Renal cortical epithelial cell (primary cell): ENCODE measurements around the gene RBMS3. TPM values are rescaled to one million over a fixed set of nuclear protein-coding genes. Genes with fewer than 3 reads are reported as not detected.
A peak's percentile ranks its signal among the peaks of the same experiment; 100 is the strongest.
"Not testable (repeated sequence)": the region's sequence is repeated elsewhere in the genome, so short reads cannot be mapped to it uniquely, and the experiment has no call there.

ENCODE experiments used
- DNase-seq: peaks from one replicate; pipeline ENCODE4 v3.0.0-alpha.2; 2011; ENCODE audit warnings: low read depth
- total RNA-seq: library from RNA; depleted of rRNA; stranded (reverse); fragments of >200 nt; gene quantifications from 2 replicates; pipeline ENCODE4 v1.2.3, GENCODE V29; 2014

RBMS3 gene
- total RNA-seq, 1 donor from 2014 or later: 26.7 TPM

DNA sequence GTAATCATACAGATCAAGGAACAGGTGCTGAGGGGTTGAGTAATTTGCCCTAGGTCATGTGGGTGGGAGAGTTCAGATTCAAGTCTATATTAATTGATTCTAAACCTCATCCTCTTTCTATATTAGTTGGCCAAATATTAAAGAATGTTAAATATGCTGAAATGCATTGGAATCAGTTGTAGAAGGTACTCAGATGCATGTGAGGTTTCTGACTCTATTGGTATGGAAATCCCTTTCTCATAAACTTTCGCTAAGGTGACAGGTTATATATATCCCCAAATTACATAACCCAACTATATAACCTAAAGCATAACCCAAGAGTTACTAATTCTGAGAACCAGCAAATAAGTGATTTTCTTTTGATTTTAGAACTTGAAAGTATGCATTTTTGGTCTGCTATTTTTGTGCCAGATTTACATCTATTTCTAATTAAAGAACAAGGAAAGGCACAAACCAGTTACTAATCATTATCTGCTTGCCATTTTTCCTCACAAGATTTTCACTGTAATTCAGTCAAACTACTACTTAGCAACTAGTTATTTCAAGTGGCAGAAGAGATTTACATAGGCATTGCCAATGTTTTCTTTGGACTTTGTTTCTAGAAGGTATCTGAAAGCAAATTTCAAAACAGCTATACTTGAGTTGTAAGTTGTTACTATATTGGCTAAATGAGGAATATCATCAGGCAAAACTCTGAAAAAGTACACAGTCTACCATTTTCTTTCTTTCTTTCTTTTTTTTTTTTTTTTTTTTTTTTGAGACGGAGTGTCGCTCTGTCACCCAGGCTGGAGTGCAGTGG, 201.3 kb downstream of the RBMS3 start:
- no peak for DNase-seq

DNA sequence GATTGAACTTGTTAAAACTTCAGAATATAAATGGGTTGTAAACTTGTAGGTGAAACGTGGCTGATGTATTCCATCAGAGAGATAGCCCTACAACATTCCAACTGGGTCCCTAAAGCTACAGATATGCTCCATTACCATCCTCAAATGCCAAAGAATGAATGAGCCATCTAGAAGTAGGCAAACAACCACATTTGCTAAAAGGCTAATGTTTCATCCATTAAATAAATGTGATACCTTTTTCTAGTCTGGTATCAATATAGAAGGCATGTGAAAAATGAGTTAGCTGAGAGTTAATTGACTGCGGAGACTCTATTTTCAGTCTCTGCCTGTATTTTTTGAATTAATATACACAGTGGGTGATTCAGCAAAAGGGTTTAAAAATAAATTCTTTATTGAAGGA, 203.8 kb downstream of the RBMS3 start:
- DNase-seq: peak; percentile 60

DNA sequence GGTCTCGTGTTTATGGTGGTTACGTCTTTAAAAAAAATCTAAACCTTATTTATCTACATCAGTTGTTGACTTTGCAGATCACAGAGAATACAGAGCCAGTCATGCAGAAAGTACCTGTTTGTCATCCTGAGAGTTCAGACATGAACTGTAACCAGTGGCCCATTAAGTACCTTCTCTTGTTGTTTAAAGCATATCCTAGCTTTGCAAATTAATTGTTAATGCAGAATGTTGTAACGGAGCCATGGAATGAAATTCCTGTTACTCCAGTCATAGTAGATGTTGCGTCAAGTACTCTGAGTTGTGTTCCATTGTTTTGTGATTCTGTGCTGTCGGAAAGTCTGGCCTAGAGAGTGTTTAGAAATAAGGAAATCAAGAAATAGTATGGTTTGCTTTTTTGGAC, 205.2 kb downstream of the RBMS3 start:
- DNase-seq: peak; percentile 100

DNA sequence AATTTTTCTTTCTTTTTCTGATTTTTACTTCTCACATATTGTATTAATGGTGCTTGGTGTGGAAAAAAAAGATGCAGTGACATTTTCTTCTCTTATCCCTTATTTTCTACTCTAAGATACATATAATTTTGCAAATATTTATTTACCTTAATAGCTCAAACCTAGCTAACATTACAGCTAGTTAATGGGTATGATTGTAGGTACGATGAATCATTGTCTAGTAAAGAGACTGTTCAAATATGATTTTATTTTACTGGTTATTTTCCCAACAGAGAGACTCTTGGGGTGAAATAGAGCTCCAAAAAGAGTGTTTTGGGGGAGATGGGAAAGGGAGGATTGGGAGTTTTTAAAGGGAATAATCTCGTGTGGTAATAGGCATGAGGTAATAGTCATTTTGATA, 206.0 kb downstream of the RBMS3 start:
- DNase-seq: no peak

DNA sequence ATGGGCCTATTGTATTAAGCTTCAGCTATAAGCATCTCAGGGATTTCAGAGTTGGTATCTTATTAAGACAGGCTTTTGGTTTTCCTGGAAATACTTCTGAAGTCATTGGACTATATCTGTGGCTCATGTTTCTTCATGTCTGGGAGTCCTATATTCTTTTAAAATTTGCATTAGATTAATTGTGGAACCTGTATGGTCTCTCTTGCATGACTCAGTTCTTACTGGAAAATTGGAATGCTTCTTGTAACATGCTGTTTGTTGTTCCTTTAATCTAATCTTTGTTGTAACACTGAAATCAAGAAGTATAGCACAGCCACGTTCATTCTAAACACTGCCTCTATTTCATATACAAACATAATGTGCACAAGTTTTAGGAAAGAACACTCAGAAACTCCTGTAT, 208.1 kb downstream of the RBMS3 start:
- DNase-seq: peak; percentile 31

DNA sequence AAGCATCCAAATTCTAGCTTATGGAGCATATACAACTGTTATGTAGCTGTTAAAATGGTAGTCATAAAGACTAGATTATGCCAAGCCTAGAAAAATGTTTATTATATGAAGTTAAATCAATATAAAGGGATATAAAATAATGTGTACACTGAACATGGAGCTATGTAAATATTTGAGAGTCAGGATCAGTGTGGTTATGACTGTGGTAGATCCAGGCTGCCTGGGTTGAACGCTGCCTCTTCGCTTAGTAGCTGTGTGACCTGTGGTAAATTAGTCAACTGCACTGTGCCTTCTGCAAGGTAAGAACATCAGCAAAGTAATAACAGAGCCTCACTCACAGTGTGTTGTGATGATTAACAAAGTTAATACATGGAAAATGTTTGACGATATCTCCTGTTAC, 212.2 kb downstream of the RBMS3 start:
- DNase-seq: no peak

DNA sequence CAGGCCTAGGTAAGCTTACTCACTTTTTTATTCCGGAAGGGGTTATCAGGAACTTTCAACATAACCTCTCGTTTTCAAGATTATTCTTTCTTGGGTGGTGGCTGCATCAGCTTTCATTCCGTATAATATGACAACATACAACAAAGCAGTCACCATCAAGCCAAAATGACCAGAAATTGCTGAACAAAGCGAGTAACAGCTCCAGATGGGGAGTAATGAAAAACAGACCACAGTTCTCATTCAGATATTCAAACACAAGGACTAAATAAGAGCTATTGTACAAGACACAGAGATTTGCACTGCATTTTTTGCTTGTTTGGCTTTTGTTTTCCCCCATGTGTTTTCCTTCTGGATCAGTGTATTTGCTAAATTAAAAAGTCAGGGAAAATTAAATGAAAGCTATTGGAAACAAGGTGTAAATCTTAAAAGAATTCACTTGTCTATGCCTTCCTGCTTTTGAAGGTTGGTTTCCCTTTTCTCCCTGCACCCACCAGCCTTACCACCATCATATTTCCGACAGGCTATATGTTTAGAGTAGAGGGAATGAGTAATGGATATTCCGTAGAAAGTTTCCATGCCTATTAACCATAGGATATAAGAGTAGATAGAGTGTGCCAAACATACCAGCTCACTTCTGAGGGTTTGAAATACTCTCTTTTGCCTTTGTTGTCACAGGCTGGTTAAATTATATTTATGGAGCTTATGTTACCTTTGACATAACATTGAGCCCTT, 213.6 kb downstream of the RBMS3 start:
- no peak for DNase-seq

DNA sequence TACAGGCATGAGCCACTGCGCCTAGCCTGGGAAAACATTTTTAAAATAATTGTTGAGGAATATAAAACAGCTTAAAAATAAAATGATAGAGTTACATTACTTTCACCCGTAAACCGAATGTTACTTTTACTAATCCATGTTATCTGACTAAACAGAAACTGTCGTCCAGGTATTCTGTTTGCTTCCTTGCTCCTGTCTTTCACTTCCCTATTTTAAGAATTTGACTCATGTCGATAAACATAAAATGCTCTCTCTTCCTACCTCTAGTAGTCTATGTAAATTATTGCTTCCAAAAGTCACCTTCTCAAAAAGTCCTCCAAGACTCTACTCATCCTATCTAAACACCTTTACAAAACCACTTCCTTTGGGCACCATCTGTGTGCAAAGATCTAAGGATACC, 216.4 kb downstream of the RBMS3 start:
- DNase-seq: no peak

DNA sequence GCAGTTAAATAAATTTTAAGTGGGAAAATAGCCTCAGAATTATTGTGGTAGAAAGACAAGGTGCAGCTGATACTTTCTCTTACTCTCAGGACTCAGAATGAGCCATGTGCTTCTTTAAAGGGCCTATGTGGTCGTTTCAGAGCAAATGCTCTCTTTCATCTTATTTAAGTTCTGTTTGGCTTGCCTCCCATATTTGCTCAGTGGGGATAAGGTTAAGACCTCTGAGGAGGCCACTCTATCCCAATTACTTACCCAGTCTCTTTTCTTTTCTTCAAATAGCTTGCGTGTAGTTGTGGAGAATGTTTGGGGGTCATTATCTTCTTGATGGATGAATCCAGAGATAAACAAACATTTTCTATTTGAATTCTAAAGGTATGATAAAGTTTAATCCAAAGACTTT, 221.9 kb downstream of the RBMS3 start:
- no peak for DNase-seq

DNA sequence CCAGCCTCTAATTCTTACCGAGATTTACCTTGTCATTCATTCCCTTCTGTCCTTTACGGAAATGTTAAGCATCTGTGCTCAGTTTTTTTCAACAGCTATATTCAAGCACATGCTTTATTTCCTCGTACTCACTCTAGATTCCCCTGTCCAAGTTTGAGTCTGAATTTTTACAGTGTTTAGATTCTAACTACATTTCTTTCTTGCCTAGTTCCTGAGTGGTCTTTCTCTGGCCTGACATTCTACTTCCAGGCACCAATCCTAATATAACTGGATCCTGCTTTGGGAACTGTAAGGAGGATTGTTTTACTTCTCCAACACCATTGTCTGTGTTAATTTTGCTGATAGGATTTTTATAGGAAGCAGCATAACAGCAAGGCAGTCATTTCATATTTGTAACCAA, 222.4 kb downstream of the RBMS3 start:
- no peak for DNase-seq

DNA sequence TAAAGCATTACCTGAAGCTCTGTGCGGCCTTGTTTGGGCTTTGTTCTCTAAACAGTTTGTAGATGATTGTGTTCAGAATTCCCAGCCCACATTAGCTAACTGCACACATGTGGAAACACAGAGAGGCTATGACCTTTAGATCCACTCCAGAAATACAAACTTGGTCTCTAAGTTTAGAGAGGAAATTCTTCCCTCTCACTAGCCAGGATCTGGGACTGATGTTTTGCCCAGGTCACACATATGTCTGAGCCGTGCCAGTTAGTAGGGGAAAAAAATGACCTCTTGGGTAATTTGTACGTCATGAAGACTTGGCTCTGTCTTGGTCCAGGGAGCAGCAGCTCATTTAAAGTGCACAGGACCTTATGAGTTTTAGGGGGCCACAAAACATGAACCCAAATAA, 223.1 kb downstream of the RBMS3 start:
- DNase-seq: no peak

DNA sequence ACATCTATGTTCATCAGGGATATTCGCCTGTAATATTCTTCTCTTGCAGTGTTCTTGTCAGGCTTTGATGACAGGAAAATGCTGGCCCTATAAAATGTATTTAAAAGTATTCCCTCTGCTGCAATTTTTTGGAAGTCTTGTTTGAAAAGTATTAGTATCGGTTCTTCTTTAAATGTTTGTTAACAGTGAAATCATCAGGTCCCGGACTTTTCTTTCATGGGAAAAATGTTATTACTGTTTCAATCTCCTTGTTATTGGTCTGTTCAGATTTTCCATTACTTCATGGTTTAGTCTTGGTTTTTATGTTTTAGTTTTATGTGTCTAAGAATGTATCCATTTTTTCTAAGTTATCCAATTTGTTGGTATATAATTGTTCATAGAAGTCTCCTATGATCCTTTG, 225.6 kb downstream of the RBMS3 start:
- no peak for DNase-seq

DNA sequence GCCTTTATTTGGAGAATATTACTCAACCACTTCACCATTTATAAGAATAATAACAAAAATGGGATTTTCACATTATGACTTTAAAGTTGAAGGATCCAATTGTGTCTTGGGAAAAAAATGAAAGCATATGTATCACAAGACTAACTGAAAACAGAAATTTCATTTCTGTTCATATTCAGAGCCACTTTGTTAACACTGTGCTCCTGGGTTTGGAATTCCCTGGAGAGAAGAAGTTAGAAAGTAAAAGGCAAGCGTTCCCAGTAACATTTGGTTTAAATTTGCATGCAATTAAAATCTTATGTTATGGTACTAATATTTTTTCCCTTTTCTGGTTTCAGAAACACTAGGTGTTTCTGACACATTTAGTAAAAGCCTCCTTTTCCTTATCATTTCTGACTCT, 230.8 kb downstream of the RBMS3 start:
- no peak for DNase-seq

DNA sequence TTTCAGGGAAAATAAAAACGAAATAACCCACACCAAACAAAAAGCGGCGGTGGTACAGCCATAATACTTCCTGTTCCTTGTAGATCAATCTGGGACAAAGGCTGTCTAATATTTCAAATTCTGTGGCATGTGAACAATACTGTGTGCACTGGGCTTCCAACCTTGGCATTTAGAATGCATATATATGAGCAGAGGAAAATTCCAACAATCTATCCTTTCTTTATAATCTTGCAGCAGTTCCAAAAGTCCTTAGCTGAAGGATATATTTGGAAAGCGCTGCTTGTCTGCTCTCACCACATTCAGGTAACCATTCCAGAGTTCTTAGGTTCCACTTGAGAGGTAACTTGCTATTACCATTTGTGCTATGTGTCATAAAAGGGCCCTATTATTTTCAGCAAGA, 231.8 kb downstream of the RBMS3 start:
- peak; percentile 10 for DNase-seq

DNA sequence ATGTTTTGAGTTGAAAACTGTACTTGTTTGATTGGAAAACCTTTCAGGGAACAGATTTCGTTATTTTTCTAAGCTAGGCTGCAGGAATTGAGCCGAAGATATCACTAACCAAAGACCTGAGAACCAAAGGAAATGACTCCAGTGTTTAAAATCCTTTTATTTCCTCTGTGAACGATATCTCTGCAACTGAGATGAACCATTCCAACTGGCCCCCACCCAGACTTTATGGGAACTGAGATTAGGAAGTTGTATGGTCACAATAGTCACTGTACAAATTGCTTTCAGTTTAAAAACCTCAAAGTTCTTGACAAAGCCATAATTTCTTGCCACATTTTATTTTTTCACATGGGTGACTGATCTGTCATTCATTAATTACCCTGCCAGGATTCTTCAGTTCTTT, 232.4 kb downstream of the RBMS3 start:
- DNase-seq: peak; percentile 39

DNA sequence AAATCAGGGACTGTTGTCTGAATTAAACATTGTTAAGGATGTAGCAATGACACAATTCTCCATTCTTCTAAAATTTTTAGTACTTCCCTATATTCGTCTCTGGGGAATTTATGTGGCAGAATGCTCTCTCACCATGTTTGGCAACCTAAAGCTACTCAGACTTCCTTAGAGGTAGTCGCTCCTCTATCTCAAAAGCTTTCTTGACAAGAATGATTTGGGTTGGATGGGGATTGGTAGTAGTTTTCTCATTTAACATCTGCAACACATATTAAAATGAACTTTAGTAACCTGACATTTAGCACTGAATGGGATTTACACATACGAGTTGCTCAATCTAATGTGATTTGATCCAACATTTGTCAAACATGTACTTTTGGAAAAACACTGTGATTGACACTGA, 233.3 kb downstream of the RBMS3 start:
- no peak for DNase-seq

DNA sequence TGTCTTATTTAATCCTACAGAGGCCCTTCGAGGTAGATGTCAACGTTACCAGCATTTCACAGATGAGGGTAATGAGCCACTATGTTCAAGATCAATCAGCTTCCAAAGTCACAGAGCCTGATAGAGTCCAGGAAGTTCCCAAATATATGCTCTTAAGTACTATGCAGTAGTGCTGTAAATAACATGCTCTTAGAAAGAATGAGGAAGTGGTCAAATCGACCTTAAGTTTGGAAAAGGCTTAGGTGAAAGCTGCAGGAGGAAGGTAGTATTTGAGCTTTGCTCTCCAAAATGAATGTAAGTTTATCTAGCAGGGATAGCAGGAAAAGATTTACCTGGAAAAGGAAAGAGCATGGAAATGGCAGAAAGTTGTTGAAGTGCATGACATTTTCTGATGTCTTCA, 234.0 kb downstream of the RBMS3 start:
- DNase-seq: peak; percentile 62

DNA sequence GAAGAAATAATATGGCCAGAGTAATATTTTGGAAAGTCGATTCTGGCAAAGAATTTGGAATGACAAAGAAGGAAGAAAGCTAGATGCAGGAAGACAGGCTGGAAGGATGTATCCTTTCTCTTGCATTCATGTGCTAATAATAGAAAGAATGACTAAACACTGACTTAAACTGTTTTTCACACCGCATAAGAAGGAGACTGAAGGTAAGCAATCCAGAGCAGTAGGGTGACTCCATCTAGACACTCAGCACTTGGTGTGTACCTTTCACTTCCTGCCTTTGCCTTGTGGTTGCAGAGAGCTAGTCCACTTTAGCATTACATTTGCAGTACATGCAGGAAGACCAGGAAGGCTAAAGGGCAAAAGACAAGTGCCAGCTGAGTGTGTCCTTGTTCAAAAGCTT, 234.6 kb downstream of the RBMS3 start:
- DNase-seq: peak; percentile 82

DNA sequence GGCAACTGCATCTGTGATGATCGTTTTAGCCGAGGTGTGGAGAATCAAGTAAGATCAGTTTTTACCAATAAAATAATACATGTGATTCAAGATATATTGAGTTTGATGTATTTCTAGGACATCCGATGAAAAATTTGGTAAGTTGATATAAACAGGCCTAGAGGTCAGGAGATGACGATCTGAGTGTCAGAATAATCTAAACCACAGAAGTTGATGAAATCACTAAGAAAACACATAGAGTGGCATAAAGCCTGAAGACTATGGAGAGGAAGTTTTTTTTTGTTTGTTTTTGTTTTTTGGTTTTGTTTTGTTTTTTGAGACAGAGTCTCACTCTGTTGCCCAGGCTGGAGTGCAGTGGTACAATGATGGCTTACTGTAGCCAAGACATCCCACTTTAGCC, 235.3 kb downstream of the RBMS3 start:
- no peak for DNase-seq

DNA sequence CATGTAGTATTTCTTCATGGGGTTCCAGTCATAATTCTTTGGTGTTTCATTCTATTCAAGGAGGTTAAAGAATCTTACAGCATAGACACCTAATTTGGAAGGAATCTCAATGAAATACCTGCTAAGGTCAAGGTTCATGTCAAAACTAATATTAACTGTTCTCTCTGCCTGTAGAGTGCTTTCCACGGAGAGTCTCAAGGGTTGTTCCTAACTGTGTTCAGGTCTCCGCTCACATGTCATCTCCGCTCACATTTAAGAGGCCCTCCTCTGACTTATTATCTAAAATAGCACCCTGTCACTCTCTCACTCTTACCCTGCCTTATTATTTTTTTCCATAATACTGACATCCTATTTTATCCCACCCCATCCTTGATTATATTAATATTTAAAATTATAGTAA, 239.9 kb downstream of the RBMS3 start:
- no peak for DNase-seq

DNA sequence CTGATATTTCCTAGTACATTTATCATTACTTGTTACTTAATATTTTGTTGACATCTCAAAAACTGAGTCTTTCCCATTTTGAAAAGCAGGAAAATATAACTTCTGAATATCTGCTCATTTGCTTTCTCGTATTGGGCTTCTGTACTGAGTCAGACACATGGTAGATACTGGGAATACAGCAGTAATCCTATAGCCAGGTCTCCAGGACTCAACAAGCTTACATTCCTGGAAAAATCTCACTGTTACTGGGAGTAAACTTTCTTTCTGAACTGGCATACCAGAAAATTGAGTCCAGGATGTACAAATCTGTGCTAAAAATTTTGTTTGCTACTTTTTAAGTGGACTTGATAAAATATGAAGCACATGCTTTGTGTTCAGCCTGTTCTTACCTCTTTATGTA, 240.4 kb downstream of the RBMS3 start:
- no peak for DNase-seq

DNA sequence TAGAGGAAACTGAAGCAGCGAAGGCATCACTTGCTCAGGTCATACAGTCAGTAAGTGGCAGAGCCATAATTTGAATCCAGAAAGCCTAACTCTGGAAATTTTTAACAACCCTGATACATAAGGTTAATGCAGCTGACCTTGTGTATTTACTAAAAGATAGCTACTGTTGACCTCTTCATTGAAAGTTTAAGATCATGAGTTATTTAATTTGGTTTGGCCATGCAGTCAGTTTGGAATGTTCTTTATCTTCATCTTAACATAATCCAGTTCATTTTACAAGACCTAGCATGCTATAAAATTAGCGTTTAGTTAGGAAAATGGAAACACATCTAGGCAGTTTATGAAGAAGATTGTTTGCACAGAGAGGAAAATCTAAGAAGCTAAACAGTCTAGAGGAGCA, 240.9 kb downstream of the RBMS3 start:
- no peak for DNase-seq

DNA sequence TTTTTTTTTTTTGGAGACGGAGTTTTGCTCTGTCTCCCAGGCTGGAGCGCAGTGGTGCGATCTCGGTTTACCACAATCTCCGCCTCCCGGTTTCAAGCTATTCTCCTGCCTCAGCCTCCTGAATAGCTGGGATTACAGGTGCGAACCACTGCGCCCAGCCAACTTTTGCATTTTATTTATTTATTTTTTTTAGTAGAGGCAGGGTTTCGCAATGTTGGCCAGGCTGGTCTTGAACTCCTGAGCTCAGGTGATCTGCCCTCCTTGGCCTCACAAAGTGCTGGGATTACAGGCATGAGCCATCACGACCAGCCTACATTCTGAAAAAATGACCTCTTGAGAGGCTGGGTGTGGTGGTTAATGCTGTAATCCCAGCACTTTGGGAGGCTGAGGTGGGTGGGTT, 243.6 kb downstream of the RBMS3 start:
- DNase-seq: not testable (repeated sequence)
